D721Med (cell line): ENCODE data around the gene CASS4.
A peak's percentile ranks its signal among the peaks of the same experiment; 100 is the strongest.

Source experiments
- DNase-seq: peaks from one replicate; pipeline ENCODE4 v3.0.0; 2011; ENCODE audit warnings: low spot score; ENCODE audit not compliant: insufficient read length
- FAIRE-seq: peaks from 2 replicates; lab custom pipeline; 2011; peaks lifted over from hg19 to GRCh38; lab: Jason Lieb, UNC
- CTCF ChIP-seq: IDR thresholded peaks from 2 replicates; pipeline ENCODE4 v1.5.1; 2012; ENCODE audit warnings: mild to moderate bottlenecking, control low read depth; ENCODE audit not compliant: insufficient read depth; ENCODE audit errors: missing control alignments

CASS4 gene

GRCh38 chr20:56488566-56488965, 76.5 kb downstream of the CASS4 start:
- no peak for TF ChIP-seq CTCF
- DNase-seq = no peak
- FAIRE-seq = no peak

GRCh38 chr20:56501116-56501515, 89.1 kb downstream of the CASS4 start:
- DNase-seq (no peak), FAIRE-seq (no peak)
- no peak for TF ChIP-seq CTCF

GRCh38 chr20:56503916-56504315, 91.9 kb downstream of the CASS4 start:
- no peak for TF ChIP-seq CTCF
- DNase-seq = no peak
- FAIRE-seq = no peak

- peak; percentile 24 for TF ChIP-seq CTCF
- no peak for DNase-seq
- FAIRE-seq = no peak
Observed at GRCh38 chr20:56504373-56505005, 92.4 kb downstream of the CASS4 start.

GRCh38 chr20:56506103-56506502, 94.0 kb downstream of the CASS4 start:
- DNase-seq (no peak), FAIRE-seq (no peak)
- TF ChIP-seq CTCF = no peak
